ENCODE measurements around the gene ARHGEF9. TPM values are rescaled to one million over a fixed set of nuclear protein-coding genes. Genes with fewer than 3 reads are reported as not detected.
A peak's percentile ranks its signal among the peaks of the same experiment; 100 is the strongest.

ARHGEF9 gene
- total RNA-seq, 1 experiment from 2014 or later, result 26.3 TPM

DNA sequence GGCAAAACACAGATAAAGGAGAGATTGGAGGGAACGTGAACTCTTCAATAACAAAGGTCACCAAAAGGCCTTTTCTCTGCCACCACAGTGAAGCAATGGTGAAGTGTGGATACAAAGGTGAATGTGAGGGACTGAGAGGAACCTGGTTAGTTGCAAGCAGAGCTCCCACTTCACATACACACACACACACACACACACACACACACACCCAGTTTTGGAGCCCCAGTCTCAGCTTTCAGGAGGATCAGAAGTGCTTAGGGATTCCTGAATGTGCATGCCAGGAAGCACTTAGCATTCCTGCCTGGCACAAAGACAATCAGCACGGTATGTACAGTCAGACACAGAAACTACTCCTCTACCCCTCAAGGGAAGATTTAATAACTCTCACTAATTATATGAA lies 71.5 kb downstream of the ARHGEF9 start:
- TF ChIP-seq, protein P1, sequence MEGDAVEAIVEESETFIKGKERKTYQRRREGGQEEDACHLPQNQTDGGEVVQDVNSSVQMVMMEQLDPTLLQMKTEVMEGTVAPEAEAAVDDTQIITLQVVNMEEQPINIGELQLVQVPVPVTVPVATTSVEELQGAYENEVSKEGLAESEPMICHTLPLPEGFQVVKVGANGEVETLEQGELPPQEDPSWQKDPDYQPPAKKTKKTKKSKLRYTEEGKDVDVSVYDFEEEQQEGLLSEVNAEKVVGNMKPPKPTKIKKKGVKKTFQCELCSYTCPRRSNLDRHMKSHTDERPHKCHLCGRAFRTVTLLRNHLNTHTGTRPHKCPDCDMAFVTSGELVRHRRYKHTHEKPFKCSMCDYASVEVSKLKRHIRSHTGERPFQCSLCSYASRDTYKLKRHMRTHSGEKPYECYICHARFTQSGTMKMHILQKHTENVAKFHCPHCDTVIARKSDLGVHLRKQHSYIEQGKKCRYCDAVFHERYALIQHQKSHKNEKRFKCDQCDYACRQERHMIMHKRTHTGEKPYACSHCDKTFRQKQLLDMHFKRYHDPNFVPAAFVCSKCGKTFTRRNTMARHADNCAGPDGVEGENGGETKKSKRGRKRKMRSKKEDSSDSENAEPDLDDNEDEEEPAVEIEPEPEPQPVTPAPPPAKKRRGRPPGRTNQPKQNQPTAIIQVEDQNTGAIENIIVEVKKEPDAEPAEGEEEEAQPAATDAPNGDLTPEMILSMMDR (IDR thresholded peaks at IDR 0.05; ENCODE audit: unreplicated experiment), result no peak
- Mint-ChIP-seq H3K36me3 (ENCODE audit: insufficient read depth, unreplicated experiment) (peaks cover 5% of the 10 kb centered on the region), H3K4me1 (ENCODE audit: low read depth, unreplicated experiment) (no peaks in the 10 kb centered on the region), H3K4me3 (ENCODE audit: low read depth, unreplicated experiment) (no peak overlapping the region), H3K27me3 (ENCODE audit: unreplicated experiment) (no peaks in the 10 kb centered on the region), H3K27ac (ENCODE audit: unreplicated experiment) (no peak overlapping the region), H3K9me3 (ENCODE audit: low read depth, unreplicated experiment) (no peaks in the 10 kb centered on the region)
- intact Hi-C loops (cut with micrococcal nuclease; ENCODE audit: unreplicated experiment), result no loop called here
- no TSS peak for BruUV-seq (replicated peaks)
- DNase-seq, result no peak
- CTCF ChIA-PET, result no interaction called here

DNA sequence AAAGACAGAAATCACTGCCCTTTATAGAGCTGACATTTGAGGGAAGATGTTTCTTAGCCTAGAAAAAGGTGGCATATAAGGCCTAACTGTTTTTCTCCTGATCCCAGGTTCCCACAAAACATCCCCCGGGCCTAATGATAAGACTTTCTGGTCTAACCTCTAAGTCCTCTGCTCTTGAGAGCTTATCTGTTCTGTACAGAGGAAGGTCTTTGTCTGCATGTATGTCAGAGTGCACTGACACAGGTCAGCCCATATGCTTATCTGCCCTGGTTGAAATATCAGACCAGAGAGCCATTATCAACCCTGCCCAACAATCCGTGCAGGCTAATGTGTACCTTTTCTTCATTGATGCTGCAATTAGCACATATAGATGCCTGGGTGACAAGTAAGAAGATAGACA lies 76.2 kb downstream of the ARHGEF9 start:
- H3K4me1 Mint-ChIP-seq (ENCODE audit: low read depth, unreplicated experiment), result no peaks in the 10 kb centered on the region
- TF ChIP-seq, protein P1 (IDR thresholded peaks at IDR 0.05; ENCODE audit: unreplicated experiment), result no peak
- no peaks in the 10 kb centered on the region for H3K27me3 Mint-ChIP-seq (ENCODE audit: unreplicated experiment)
- DNase-seq, result no peak
- peaks cover 6% of the 10 kb centered on the region for H3K36me3 Mint-ChIP-seq (ENCODE audit: insufficient read depth, unreplicated experiment)
- H3K4me3 Mint-ChIP-seq (ENCODE audit: low read depth, unreplicated experiment), result no peak overlapping the region
- CTCF ChIA-PET, result no interaction called here
- intact Hi-C loops (cut with micrococcal nuclease; ENCODE audit: unreplicated experiment), result no loop called here
- no TSS peak for BruUV-seq (replicated peaks)
- H3K27ac Mint-ChIP-seq (ENCODE audit: unreplicated experiment), result no peak overlapping the region
- H3K9me3 Mint-ChIP-seq (ENCODE audit: low read depth, unreplicated experiment), result peaks cover 4% of the 10 kb centered on the region

DNA sequence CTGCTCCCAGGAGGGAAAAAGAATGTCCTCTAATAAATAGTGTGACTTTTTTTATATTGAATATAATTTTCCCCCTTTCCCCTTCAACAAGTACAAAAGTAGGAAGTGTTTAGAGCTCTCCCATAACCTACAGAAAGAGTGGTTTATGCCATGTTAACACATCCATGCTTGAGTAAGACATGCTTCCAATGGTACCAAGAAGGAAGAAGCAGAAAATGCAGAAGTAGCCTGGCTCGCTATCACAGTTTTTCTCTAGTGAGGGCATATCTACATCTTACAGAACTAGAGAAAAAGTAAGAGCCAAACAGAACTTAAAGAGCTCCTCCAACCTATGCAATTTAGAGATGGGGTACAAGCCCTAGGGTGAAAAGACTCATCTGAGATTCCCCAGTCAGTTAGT lies 82.5 kb downstream of the ARHGEF9 start:
- TF ChIP-seq, protein P1 (IDR thresholded peaks at IDR 0.05; ENCODE audit: unreplicated experiment), result no peak
- no peak for DNase-seq
- H3K4me1 Mint-ChIP-seq (ENCODE audit: low read depth, unreplicated experiment), result no peaks in the 10 kb centered on the region
- peaks cover 6% of the 10 kb centered on the region for H3K36me3 Mint-ChIP-seq (ENCODE audit: insufficient read depth, unreplicated experiment)
- H3K27ac Mint-ChIP-seq (ENCODE audit: unreplicated experiment), result no peak overlapping the region
- BruUV-seq (replicated peaks), result no TSS peak
- peaks cover 7% of the 10 kb centered on the region for H3K9me3 Mint-ChIP-seq (ENCODE audit: low read depth, unreplicated experiment)
- intact Hi-C loops (cut with micrococcal nuclease; ENCODE audit: unreplicated experiment), result loop anchor here (5.0 kb wide), 1 partner anchor 615 kb away; no protein-coding TSS in a partner anchor
- CTCF ChIA-PET, result no interaction called here
- H3K4me3 Mint-ChIP-seq (ENCODE audit: low read depth, unreplicated experiment), result no peak overlapping the region
- H3K27me3 Mint-ChIP-seq (ENCODE audit: unreplicated experiment), result no peaks in the 10 kb centered on the region

DNA sequence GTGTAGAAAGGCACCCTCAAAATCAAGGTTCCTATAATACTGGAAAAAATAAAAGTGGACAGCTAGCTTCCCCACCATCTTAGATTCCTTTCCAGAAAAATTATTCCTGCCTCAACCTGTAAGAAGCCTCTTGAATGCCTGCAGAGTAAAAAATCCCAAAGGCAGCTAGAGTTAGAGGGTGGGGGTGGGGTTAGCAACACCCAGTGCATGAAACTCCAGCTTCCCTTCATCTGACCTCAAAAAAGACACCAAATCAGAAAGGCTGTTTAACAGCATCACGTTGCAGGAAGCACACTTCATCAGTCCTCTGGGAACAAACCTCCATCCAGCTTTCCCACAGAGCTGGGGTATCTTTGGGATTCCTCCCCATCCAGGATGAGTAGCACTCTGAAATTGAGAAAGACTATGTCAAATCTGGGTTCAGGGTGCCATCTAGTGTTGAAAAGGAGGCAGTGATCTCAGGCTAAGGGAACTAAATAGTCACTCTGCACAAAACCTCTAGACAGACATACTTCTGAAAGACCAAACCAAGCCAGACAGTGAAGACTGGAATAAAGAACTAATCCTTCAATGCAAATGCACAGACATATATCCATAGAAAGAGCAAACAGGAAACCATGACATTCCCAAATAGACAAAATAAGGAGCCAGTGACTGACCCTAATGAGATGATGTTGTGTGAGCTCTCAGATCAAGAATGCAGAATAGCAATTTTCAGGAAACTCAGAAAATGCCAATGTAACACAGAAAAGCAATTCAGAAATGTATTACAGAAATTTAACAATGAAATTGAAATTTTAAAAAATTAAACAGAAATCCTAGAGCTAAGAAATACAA lies 97.9 kb downstream of the ARHGEF9 start:
- Mint-ChIP-seq H3K27me3 (ENCODE audit: unreplicated experiment) (no peaks in the 10 kb centered on the region), H3K4me3 (ENCODE audit: low read depth, unreplicated experiment) (no peak overlapping the region), H3K9me3 (ENCODE audit: low read depth, unreplicated experiment) (peaks cover 5% of the 10 kb centered on the region), H3K36me3 (ENCODE audit: insufficient read depth, unreplicated experiment) (no peaks in the 10 kb centered on the region), H3K4me1 (ENCODE audit: low read depth, unreplicated experiment) (no peaks in the 10 kb centered on the region), H3K27ac (ENCODE audit: unreplicated experiment) (no peak overlapping the region)
- intact Hi-C loops (cut with micrococcal nuclease; ENCODE audit: unreplicated experiment), result loop anchor here (10.0 kb wide), 2 partner anchors 122 to 182 kb away; no protein-coding TSS in a partner anchor
- CTCF ChIA-PET, result interaction anchor here (0.6 to 1.9 kb wide), 3 partner anchors 427 to 648 kb away, joined by 4 read pairs; no protein-coding TSS in a partner anchor
- peak; percentile 17 for DNase-seq
- TF ChIP-seq, protein P1 (IDR thresholded peaks at IDR 0.05; ENCODE audit: unreplicated experiment), result peak; percentile 41
- BruUV-seq (replicated peaks), result no TSS peak
